Measurements from ENCODE around the gene EXOC3L1.

The EXOC3L1 gene

DNA sequence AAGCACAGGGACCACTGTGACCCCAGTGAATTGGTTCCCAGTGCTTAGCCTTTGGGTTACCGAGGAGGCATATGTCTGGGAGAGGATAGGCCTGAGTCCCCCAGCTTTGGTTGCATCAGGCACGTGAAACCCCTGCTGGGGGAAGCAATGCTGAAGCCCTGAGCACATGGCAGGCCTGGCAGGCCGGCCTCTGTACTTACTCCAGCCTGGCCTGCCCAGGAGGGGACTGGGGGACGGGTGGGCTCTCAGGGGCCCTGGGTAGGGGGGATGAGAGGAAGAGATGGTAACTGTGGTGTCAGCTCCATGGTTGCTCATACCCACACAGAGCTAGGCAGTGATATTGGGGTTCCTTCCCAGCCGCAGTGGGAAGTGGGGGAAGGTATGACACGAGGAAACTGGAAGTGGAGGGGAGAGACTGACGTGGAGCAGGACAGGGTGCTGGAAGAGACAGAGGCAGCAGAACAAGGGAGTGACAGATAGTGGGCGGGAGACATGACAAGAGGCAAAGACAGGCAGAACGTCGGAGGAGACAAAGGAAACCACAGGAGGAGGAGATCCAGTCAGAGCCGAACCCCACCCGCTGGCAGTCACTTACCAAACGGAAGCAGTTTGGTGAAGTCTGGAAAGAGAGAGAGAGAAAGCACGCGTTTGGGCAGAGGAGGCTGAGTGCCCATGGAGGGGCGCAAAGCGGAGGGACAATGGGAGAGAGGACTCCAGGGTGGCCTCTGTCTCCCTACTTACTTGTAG lies 46.1 kb upstream of the EXOC3L1 start:
- H3K4me3 ChIP-seq (ENCODE audit: low read depth, low read length) = no peak overlapping the region

DNA sequence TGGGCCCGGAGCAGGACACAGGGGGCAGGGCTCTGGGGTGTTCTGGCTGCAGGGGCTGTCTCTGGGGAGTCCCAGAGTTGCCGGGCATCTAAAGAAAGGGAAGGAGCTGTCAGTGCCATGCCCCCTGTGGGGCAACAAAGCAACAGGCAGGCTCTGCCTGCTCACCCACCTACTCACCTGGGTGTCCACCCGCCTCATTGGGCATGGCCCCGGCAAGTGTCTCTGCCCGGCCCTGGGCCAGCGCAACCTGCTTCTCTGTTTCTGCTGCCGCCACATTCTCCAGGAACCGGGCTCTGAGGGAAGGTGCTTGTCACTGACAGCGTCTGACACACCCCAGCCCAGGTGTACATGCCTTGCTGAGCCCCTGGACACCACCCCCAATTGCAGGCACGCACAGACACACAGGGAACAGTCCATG lies 44.3 kb upstream of the EXOC3L1 start:
- H3K4me3 ChIP-seq (ENCODE audit: low read depth, low read length) = no peak overlapping the region

More for the DNA sequence above, 46.1 kb upstream of the EXOC3L1 start:
- Histone ChIP-seq H3K36me3 (replicated peaks) (peaks cover 75% of the 10 kb centered on the region), H3K27me3 (replicated peaks) (no peaks in the 10 kb centered on the region), H3K27ac (no peak overlapping the region)
- no peak for DNase-seq
- in situ Hi-C loops (cut with HindIII; ENCODE audit: low pct_ligation_motif_present, low sequenced_read_pairs) = no loop called here
- TF ChIP-seq, protein P1, sequence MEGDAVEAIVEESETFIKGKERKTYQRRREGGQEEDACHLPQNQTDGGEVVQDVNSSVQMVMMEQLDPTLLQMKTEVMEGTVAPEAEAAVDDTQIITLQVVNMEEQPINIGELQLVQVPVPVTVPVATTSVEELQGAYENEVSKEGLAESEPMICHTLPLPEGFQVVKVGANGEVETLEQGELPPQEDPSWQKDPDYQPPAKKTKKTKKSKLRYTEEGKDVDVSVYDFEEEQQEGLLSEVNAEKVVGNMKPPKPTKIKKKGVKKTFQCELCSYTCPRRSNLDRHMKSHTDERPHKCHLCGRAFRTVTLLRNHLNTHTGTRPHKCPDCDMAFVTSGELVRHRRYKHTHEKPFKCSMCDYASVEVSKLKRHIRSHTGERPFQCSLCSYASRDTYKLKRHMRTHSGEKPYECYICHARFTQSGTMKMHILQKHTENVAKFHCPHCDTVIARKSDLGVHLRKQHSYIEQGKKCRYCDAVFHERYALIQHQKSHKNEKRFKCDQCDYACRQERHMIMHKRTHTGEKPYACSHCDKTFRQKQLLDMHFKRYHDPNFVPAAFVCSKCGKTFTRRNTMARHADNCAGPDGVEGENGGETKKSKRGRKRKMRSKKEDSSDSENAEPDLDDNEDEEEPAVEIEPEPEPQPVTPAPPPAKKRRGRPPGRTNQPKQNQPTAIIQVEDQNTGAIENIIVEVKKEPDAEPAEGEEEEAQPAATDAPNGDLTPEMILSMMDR (IDR thresholded peaks at IDR 0.05; ENCODE audit: low read depth, low read length, missing control alignments) = no peak

DNA sequence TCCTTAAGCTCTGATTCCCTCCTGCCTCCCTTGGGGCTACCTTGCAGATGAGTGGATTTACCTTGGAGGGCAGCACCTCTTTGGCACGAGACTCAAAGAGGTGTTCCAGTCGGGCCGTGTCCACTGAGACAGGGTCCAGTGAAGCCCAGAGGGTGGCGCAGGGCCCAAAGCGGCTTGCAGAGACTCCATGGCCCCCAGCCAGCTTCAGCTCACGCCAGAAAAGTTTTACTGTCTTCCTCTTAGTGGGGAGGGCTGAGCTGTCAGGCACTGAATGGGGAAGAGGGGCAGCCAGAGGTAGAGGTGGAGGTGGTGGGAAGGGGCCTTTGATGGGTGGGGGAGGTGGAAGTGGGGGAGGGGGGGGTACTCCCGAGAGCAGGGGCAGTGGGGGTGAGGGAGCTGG lies 43.7 kb upstream of the EXOC3L1 start:
- in situ Hi-C loops (cut with HindIII; ENCODE audit: low pct_ligation_motif_present, low sequenced_read_pairs) = no loop called here
- Histone ChIP-seq H3K27me3 (replicated peaks) (no peaks in the 10 kb centered on the region), H3K27ac (no peak overlapping the region), H3K36me3 (replicated peaks) (peaks cover 88% of the 10 kb centered on the region), H3K4me3 (ENCODE audit: low read depth, low read length) (no peak overlapping the region)
- TF ChIP-seq, protein P1 (IDR thresholded peaks at IDR 0.05; ENCODE audit: low read depth, low read length, missing control alignments) = no peak
- DNase-seq = no peak

More for the DNA sequence above, 44.3 kb upstream of the EXOC3L1 start:
- Histone ChIP-seq H3K27ac (no peak overlapping the region), H3K27me3 (replicated peaks) (no peaks in the 10 kb centered on the region), H3K36me3 (replicated peaks) (peaks cover 88% of the 10 kb centered on the region)
- no peak for DNase-seq
- in situ Hi-C loops (cut with HindIII; ENCODE audit: low pct_ligation_motif_present, low sequenced_read_pairs) = no loop called here
- TF ChIP-seq, protein P1 (IDR thresholded peaks at IDR 0.05; ENCODE audit: low read depth, low read length, missing control alignments) = no peak

DNA sequence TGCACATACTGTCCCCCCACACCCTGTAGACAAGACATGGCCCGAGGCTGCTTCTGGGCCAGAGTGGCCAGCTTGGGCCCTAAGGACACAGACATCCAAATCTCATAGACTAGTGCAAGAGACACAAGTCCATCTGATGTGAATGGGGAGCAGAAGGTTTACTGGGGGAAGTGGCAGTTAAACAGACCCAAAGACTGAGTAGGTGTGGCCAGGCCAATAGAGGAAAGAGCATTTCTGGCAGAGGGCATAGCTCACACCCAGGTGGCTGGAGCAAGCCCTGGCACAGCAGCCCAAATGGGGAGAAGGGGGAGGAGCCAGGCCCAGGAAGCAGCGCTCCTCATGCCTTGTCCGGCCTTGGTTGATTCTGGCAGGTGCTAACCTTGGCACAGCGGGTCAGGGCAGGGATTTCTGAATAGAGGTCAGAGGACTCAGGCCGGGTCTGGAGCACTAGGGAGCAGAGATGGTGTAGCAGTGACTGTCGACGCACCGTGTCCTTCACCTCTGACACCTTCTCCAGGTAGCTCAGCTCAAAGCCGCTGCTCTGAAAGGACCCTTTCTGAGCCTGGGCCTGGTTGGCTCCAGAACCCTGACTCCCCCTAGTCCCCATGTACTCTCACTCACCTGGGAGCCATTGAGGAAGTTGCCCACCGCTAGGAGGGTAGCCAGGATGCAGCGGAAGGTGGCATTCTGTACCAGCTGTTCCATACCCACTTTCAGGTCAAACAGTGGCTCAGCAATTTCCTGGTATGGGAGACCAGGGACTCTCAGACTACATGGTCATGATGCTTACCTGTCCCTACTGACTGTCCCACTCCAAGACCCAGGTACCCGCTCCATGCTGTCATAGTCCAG lies 41.1 kb upstream of the EXOC3L1 start:
- Histone ChIP-seq H3K36me3 (replicated peaks) (peaks cover 71% of the 10 kb centered on the region), H3K27ac (no peak overlapping the region), H3K4me3 (ENCODE audit: low read depth, low read length) (no peak overlapping the region), H3K27me3 (replicated peaks) (no peaks in the 10 kb centered on the region)
- in situ Hi-C loops (cut with HindIII; ENCODE audit: low pct_ligation_motif_present, low sequenced_read_pairs) = no loop called here
- DNase-seq = no peak
- TF ChIP-seq, protein P1 (IDR thresholded peaks at IDR 0.05; ENCODE audit: low read depth, low read length, missing control alignments) = no peak

DNA sequence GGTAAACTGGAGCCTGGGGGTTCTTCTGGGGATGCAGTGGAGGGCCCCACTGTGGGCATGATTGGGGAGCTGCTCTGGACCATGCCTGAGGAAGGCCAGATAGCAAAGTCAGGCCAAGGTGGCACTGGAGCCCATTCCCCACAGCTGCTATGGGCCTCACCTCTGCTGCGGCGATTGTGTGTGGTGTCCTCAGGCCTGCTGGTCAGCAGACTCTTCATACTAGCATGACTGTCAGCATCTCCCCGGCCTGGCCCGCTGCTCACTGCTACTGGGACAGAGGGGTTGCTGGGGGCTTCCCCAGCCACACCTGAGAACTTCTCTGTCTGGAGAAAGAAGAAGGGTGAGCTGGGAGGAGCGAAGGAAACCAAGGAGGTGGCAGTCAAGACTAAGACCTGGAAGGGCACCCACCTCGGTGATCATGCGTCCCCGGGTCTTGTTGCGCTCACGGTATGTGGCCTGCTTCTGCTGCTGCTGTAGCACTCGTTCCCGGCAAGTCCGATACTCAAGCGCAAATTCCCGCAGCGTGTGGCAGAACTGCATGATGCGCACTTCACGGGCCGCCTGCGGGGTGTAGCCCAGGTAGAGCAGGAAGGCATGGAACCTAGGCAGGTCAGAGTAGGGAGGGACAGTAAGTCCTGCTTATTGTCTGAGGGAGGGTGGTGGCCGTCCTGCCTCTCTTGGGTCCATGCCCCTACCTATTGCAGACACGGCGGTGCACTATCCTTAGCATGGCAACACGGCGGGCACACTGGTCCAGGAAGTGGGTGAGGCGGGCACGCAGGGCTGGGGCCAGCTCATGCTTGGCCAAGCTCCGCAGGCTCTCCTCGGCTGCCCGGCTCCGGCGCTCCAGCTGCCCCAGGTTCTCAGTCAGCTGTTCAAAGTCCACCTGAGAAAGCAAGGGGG lies 40.2 kb upstream of the EXOC3L1 start:
- DNase-seq = no peak
- Histone ChIP-seq H3K27me3 (replicated peaks) (no peaks in the 10 kb centered on the region), H3K4me3 (ENCODE audit: low read depth, low read length) (no peak overlapping the region), H3K27ac (no peak overlapping the region), H3K36me3 (replicated peaks) (peaks cover 63% of the 10 kb centered on the region)
- in situ Hi-C loops (cut with HindIII; ENCODE audit: low pct_ligation_motif_present, low sequenced_read_pairs) = no loop called here
- TF ChIP-seq, protein P1 (IDR thresholded peaks at IDR 0.05; ENCODE audit: low read depth, low read length, missing control alignments) = no peak

Data from brain microvascular endothelial cell (primary cell).